ENCODE data around the gene RBM15B. TPM values are rescaled to one million over a fixed set of nuclear protein-coding genes. Genes with fewer than 3 reads are reported as not detected.
"Not testable (repeated sequence)": the region's sequence is repeated elsewhere in the genome, so short reads cannot be mapped to it uniquely, and the experiment has no call there.

RBM15B gene
- total RNA-seq, 3 donors from 2014 or later = 28.5 to 35.0 (median 28.8) TPM

DNA sequence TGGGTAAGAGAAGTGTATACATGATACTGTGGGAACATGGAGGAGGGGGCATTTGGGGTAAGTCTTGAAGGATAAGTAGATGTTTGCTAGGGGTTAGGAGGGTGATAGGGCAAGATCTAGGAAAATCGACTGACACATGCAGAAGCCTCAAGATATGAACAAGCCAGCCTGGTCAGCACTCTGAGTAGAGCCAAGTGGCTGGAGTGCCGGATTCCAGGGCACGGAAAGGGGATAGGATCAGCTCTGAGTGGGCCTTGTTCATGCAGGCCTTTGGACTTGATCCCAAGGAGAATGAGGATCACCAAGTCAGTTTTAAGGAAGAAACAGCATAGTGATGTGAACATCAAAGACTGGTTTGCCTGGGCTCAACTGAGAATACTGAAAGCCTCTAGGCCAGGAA, 30.3 kb upstream of the RBM15B start:
- DNase-seq = no peak

DNA sequence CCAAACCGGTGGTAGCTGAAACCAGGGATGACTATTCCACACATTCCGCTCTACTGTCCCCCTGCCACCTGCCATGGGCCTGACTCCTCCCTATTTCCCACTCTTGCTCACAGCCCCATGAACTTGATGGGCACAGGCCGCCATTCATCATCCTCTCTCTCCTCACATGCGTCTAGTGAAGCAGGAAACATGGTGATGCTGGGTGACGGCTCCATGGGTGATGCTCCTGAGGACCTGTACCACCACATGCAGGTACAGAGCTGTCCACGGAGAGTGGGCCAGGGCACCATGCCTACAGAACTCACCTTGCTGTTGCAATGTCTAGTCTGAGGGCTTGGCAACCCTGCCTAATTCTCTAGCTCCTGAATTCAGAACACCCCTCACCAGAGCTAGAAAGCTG, 29.3 kb upstream of the RBM15B start:
- Histone ChIP-seq H3K4me3 (no peak overlapping the region), H3K9me3 (no peaks in the 10 kb centered on the region), H3K36me3 (ENCODE audit: low read depth) (no peaks in the 10 kb centered on the region), H3K4me1 (ENCODE audit: low read depth) (no peaks in the 10 kb centered on the region)
- no peak for ATAC-seq
- TF ChIP-seq, protein P1, sequence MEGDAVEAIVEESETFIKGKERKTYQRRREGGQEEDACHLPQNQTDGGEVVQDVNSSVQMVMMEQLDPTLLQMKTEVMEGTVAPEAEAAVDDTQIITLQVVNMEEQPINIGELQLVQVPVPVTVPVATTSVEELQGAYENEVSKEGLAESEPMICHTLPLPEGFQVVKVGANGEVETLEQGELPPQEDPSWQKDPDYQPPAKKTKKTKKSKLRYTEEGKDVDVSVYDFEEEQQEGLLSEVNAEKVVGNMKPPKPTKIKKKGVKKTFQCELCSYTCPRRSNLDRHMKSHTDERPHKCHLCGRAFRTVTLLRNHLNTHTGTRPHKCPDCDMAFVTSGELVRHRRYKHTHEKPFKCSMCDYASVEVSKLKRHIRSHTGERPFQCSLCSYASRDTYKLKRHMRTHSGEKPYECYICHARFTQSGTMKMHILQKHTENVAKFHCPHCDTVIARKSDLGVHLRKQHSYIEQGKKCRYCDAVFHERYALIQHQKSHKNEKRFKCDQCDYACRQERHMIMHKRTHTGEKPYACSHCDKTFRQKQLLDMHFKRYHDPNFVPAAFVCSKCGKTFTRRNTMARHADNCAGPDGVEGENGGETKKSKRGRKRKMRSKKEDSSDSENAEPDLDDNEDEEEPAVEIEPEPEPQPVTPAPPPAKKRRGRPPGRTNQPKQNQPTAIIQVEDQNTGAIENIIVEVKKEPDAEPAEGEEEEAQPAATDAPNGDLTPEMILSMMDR (IDR thresholded peaks at IDR 0.05) = no peak
- intact Hi-C loops (cut with DNase I, micrococcal nuclease) = no loop called here
- DNase-seq = no peak

More for the DNA sequence above, 30.3 kb upstream of the RBM15B start:
- Histone ChIP-seq H3K4me1 (ENCODE audit: low read depth) (no peaks in the 10 kb centered on the region), H3K4me3 (no peak overlapping the region), H3K9me3 (no peaks in the 10 kb centered on the region), H3K36me3 (ENCODE audit: low read depth) (no peaks in the 10 kb centered on the region)
- ATAC-seq = no peak
- intact Hi-C loops (cut with DNase I, micrococcal nuclease) = no loop called here
- TF ChIP-seq, protein P1 (IDR thresholded peaks at IDR 0.05) = no peak

DNA sequence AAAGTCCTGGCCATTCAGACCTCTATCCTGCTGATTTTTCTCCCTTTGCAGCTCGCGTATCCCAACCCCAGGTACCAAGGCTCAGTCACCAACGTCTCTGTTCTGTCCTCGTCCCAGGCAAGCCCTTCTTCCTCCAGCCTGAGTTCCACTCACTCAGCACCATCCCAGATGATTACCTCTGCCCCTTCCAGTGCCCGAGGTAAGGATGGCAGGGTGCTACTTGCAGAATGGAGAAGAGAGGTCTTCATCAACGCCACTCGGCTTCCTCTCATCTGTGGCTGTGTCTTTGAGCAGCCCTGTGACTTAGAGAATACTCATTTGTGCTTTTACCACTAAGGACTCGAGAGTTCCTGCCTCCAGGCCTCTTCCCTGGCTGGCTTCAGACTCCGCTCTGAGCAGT, 28.6 kb upstream of the RBM15B start:
- DNase-seq (no peak), ATAC-seq (no peak)
- no peak overlapping the region for H3K4me3 ChIP-seq
- TF ChIP-seq, protein P1 (IDR thresholded peaks at IDR 0.05) = no peak
- intact Hi-C loops (cut with DNase I, micrococcal nuclease) = no loop called here
- no peaks in the 10 kb centered on the region for H3K9me3 ChIP-seq
- no peaks in the 10 kb centered on the region for H3K36me3 ChIP-seq (ENCODE audit: low read depth)
- no peaks in the 10 kb centered on the region for H3K4me1 ChIP-seq (ENCODE audit: low read depth)

DNA sequence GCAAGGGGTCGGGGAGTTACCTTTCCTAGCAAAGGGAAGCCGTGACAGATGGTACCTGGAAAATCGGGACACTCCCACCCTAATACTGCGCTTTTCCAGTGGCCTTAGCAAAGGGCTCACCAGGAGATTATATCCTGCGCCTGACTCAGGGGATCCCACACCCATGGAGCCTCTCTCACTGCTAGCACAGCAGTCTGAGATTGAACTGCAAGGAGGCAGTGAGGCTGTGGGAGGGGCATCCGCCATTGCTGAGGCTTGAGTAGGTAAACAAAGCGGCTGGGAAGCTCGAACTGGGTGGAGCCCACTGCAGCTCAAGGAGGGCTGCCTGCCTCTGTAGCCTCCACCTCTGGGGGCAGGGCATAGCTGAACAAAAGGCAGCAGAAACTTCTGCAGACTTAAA, 22.8 kb upstream of the RBM15B start:
- H3K4me3 ChIP-seq; DNase-seq; ATAC-seq; H3K36me3 ChIP-seq (ENCODE audit: low read depth); H3K4me1 ChIP-seq (ENCODE audit: low read depth); H3K9me3 ChIP-seq; intact Hi-C loops (cut with DNase I, micrococcal nuclease): not testable (repeated sequence)

DNA sequence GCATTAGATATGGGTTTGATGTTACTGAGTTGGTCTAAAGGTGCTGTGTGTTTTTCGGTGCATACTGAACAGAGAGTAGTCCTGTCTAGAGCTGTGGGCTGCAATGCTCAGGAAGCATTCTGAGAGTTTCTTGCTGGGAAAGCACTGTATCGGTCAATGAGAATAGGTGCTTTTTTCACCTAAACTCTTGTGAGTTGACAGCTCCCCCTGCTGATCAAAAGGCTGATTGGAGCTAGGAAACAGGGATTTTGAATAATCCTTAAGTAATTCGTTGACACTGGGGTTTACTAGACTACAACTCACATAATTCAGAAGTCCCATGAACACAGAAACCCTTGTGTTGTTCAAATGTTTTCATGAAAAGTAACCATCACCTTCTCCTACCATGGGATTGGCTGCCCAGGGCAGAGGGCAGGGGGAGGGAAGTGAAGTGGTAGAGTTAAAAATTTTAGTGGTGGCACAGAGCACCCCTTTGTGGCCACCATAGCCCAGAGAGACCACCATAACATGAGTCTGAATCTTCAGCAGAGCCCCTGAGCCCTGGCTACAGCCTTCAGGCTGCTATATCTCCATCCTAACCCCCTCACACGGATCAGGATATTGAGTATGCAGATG, 19.0 kb upstream of the RBM15B start:
- intact Hi-C loops (cut with DNase I, micrococcal nuclease) = no loop called here
- Histone ChIP-seq H3K4me1 (ENCODE audit: low read depth) (no peaks in the 10 kb centered on the region), H3K36me3 (ENCODE audit: low read depth) (no peaks in the 10 kb centered on the region), H3K4me3 (no peak overlapping the region), H3K9me3 (no peaks in the 10 kb centered on the region)
- TF ChIP-seq, protein P1 (IDR thresholded peaks at IDR 0.05) = peak; percentile 46
- ATAC-seq = peak; percentile 46
- DNase-seq = peak in 1 of 3 donors; percentile 86

DNA sequence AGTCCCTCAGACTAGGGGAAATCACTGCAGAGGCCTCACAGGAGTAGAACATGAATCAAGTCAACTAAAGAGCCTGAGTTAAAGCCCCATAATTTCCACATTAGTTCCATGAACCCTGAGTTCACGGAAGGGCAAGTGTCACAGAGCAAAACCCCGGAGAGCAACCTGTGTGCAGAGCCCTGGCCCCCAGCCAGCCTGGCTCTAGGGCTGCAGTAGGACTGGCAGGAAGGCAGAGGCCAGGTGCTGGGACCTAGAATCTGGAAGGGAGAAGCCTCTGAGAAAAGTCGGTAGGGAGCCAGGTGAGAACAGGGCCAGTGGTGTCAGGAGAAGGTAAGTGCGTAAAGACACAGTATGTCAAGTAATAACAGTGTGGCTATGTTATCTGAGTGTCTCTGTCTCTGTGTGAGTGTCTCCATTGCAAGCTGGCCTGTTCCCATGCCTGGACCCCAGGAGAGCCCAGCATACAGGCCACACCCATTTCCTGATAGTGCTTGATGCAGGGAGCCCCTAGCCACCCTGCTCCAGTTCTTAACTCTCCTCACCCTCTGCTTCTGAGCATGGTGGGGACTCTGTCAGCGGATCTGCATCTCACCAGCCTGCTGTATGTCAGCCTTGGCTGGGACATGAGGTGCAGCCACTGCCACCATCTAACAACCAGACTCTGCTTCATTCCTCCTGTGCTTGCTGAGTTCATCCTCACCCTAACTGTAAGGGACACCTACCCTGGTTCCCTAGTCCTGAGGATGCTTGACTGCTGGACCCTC, 17.2 kb upstream of the RBM15B start:
- no peak for ATAC-seq
- intact Hi-C loops (cut with DNase I, micrococcal nuclease) = no loop called here
- no peak for DNase-seq

More for the DNA sequence above, 17.2 kb upstream of the RBM15B start:
- Histone ChIP-seq H3K4me3 (no peak overlapping the region), H3K9me3 (no peaks in the 10 kb centered on the region), H3K36me3 (ENCODE audit: low read depth) (no peaks in the 10 kb centered on the region), H3K4me1 (ENCODE audit: low read depth) (no peaks in the 10 kb centered on the region)
- TF ChIP-seq, protein P1 (IDR thresholded peaks at IDR 0.05) = no peak
